ENCODE results near the gene WWOX. TPM values are rescaled to one million over a fixed set of nuclear protein-coding genes. Genes with fewer than 3 reads are reported as not detected.

WWOX gene
- total RNA-seq, 2 donors from 2014 or later, result 30.0 to 35.4 TPM

GRCh38 chr16:79122343-79122742 is 1022.9 kb downstream of the WWOX start:
- Histone ChIP-seq H3K4me3 (ENCODE audit: low read length) (no peak overlapping the region), H3K9ac (ENCODE audit: extremely low read depth, low read length, poor library complexity, severe bottlenecking) (no peak overlapping the region), H3K9me3 (ENCODE audit: control insufficient read depth, low read length) (peaks cover 4% of the 10 kb centered on the region), H3K27ac (ENCODE audit: low read depth, low read length) (no peak overlapping the region), H3K27me3 (ENCODE audit: control insufficient read depth, insufficient read depth, low read length, poor library complexity, severe bottlenecking) (no peaks in the 10 kb centered on the region), H3K4me1 (ENCODE audit: control insufficient read depth, insufficient read depth, low read length) (no peaks in the 10 kb centered on the region), H3K36me3 (ENCODE audit: control insufficient read depth, insufficient read depth, low read length) (no peaks in the 10 kb centered on the region)
- TF ChIP-seq CTCF (conservative IDR thresholded peaks at IDR 0.05), result no peak
- Mint-ChIP-seq H3K27ac (no peak overlapping the region), H3K36me3 (ENCODE audit: low read depth) (no peaks in the 10 kb centered on the region), H3K27me3 (ENCODE audit: insufficient read depth) (peaks cover 19% of the 10 kb centered on the region), H3K4me1 (peaks cover 5% of the 10 kb centered on the region), H3K9me3 (peaks cover 5% of the 10 kb centered on the region), H3K4me3 (no peak overlapping the region)
- DNase-seq, result no peak
- 94 to 95% methylated on average over 7 to 8 of the region's 8 CpGs for WGBS, 2 experiments (ENCODE audit: insufficient coverage in 1 of 2, insufficient read length in 1 of 2)

GRCh38 chr16:79124016-79124756 is 1024.7 kb downstream of the WWOX start:
- no peak for DNase-seq
- Mint-ChIP-seq H3K36me3 (ENCODE audit: low read depth) (no peaks in the 10 kb centered on the region), H3K27me3 (ENCODE audit: insufficient read depth) (peaks cover 16% of the 10 kb centered on the region), H3K9me3 (no peaks in the 10 kb centered on the region), H3K27ac (no peak overlapping the region), H3K4me3 (no peak overlapping the region), H3K4me1 (peaks cover 18% of the 10 kb centered on the region)
- Histone ChIP-seq H3K9ac (ENCODE audit: extremely low read depth, low read length, poor library complexity, severe bottlenecking) (no peak overlapping the region), H3K4me1 (ENCODE audit: control insufficient read depth, insufficient read depth, low read length) (peaks cover 6% of the 10 kb centered on the region), H3K4me3 (ENCODE audit: low read length) (no peak overlapping the region), H3K36me3 (ENCODE audit: control insufficient read depth, insufficient read depth, low read length) (no peaks in the 10 kb centered on the region), H3K27ac (ENCODE audit: low read depth, low read length) (peak overlapping the region; percentile 94), H3K9me3 (ENCODE audit: control insufficient read depth, low read length) (no peaks in the 10 kb centered on the region), H3K27me3 (ENCODE audit: control insufficient read depth, insufficient read depth, low read length, poor library complexity, severe bottlenecking) (no peaks in the 10 kb centered on the region)
- WGBS, 2 experiments (ENCODE audit: insufficient coverage in 1 of 2, insufficient read length in 1 of 2), result 82 to 89% methylated on average over 9 to 18 of the region's 18 CpGs
- TF ChIP-seq CTCF (conservative IDR thresholded peaks at IDR 0.05), result no peak

GRCh38 chr16:79127766-79128165 is 1028.3 kb downstream of the WWOX start:
- Histone ChIP-seq H3K4me3 (ENCODE audit: low read length) (no peak overlapping the region), H3K36me3 (ENCODE audit: control insufficient read depth, insufficient read depth, low read length) (no peaks in the 10 kb centered on the region), H3K27me3 (ENCODE audit: control insufficient read depth, insufficient read depth, low read length, poor library complexity, severe bottlenecking) (no peaks in the 10 kb centered on the region), H3K9me3 (ENCODE audit: control insufficient read depth, low read length) (peaks cover 10% of the 10 kb centered on the region), H3K27ac (ENCODE audit: low read depth, low read length) (no peak overlapping the region), H3K4me1 (ENCODE audit: control insufficient read depth, insufficient read depth, low read length) (peaks cover 6% of the 10 kb centered on the region), H3K9ac (ENCODE audit: extremely low read depth, low read length, poor library complexity, severe bottlenecking) (no peak overlapping the region)
- peaks cover 22% of the 10 kb centered on the region for H3K27me3 Mint-ChIP-seq (ENCODE audit: insufficient read depth)
- WGBS, 2 experiments (ENCODE audit: insufficient coverage in 1 of 2, insufficient read length in 1 of 2), result 73 to 100% methylated on average over 1 of the region's 1 CpG
- peaks cover 11% of the 10 kb centered on the region for H3K9me3 Mint-ChIP-seq
- peaks cover 4% of the 10 kb centered on the region for H3K36me3 Mint-ChIP-seq (ENCODE audit: low read depth)
- H3K27ac Mint-ChIP-seq, result no peak overlapping the region
- peaks cover 18% of the 10 kb centered on the region for H3K4me1 Mint-ChIP-seq
- TF ChIP-seq CTCF (conservative IDR thresholded peaks at IDR 0.05), result no peak
- DNase-seq, result no peak
- H3K4me3 Mint-ChIP-seq, result no peak overlapping the region

All from endodermal cell (in vitro differentiated cells).